IMR-90 (cell line): ENCODE results near the gene ATP4B. TPM values are rescaled to one million over a fixed set of nuclear protein-coding genes. Genes with fewer than 3 reads are reported as not detected.

Experiments
- ATAC-seq: fragments of 200-7000 bp; cut with Tn5 transposase; 2 replicates; pipeline ENCODE4 v1.9.1; 2020; ENCODE audit warnings: low read depth, mild to moderate bottlenecking, moderate library complexity
- BruUV-seq: library from RNA; stranded (reverse); fragments of 400-500 nt; replicated peaks from 2 replicates; lab custom pipeline; 2021; lab: Mats Ljungman, UMichigan
- CTCF ChIA-PET: fragments of 300-600 bp; formaldehyde crosslinking; extraction: SDS; loops from one replicate; lab custom pipeline; 2021; ENCODE audit warnings: antibody characterized with exemption; lab: Yijun Ruan, JAX
- POLR2A ChIA-PET: fragments of 300-600 bp; sonication (Branson Sonifier 250); formaldehyde crosslinking; loops from one replicate; lab custom pipeline; 2022; ENCODE audit warnings: antibody characterized with exemption; ENCODE audit not compliant: unreplicated experiment; lab: Charles Lee
- DNase-seq: peaks from one replicate; pipeline ENCODE4 v3.0.0; 2013
- H2AFZ ChIP-seq: replicated peaks from 2 replicates; pipeline ENCODE3; 2013; ENCODE audit warnings: low read length, mild to moderate bottlenecking; ENCODE audit not compliant: poor library complexity
- H2AK5ac ChIP-seq: 2 replicates; pipeline ENCODE4 v1.6.1; 2013; ENCODE audit warnings: low read depth, low read length, inconsistent platforms
- H2AK9ac ChIP-seq: replicated peaks from 2 replicates; pipeline ENCODE3; 2013; ENCODE audit warnings: mild to moderate bottlenecking, low read depth, low read length, moderate library complexity; ENCODE audit not compliant: poor library complexity
- H2BK120ac ChIP-seq: 2 replicates; pipeline ENCODE4 v1.6.1; 2013; ENCODE audit warnings: low read depth, low read length, inconsistent platforms
- H2BK15ac ChIP-seq: 3 replicates; pipeline ENCODE4 v1.6.1; 2013; ENCODE audit warnings: low read depth, low read length, inconsistent platforms
- H2BK20ac ChIP-seq: 2 replicates; pipeline ENCODE4 v1.6.1; 2013; ENCODE audit warnings: low read depth, mild to moderate bottlenecking, inconsistent platforms, low read length, moderate library complexity
- H2BK5ac ChIP-seq: 2 replicates; pipeline ENCODE4 v1.6.1; 2013; ENCODE audit warnings: mild to moderate bottlenecking, low read depth, low read length, inconsistent platforms; ENCODE audit not compliant: poor library complexity, severe bottlenecking
- H3K14ac ChIP-seq: replicated peaks from 2 replicates; pipeline ENCODE4 v1.6.1; 2013; ENCODE audit warnings: low read depth, low read length, inconsistent platforms
- H3K18ac ChIP-seq: 2 replicates; pipeline ENCODE4 v1.6.1; 2013; ENCODE audit warnings: low read depth, low read length, control low read depth
- H3K23ac ChIP-seq: 2 replicates; pipeline ENCODE4 v1.6.1; 2013; ENCODE audit warnings: low read depth, low read length, inconsistent platforms
- H3K27ac ChIP-seq: 2 replicates; pipeline ENCODE4 v1.5.1; 2013; ENCODE audit warnings: mild to moderate bottlenecking, control low read depth, low read length; ENCODE audit not compliant: insufficient read depth
- H3K27me3 ChIP-seq: 2 replicates; pipeline ENCODE4 v1.6.1; 2013; ENCODE audit warnings: low read length; ENCODE audit not compliant: control insufficient read depth, insufficient read depth
- H3K36me3 ChIP-seq: 2 replicates; pipeline ENCODE4 v1.6.1; 2013; ENCODE audit warnings: low read length, mixed read lengths; ENCODE audit not compliant: control insufficient read depth, insufficient read depth
- H3K4ac ChIP-seq: 2 replicates; pipeline ENCODE4 v1.6.1; 2013; ENCODE audit warnings: low read depth, low read length, inconsistent platforms
- H3K4me1 ChIP-seq: 2 replicates; pipeline ENCODE4 v1.6.1; 2013; ENCODE audit warnings: low read length, mixed read lengths; ENCODE audit not compliant: control insufficient read depth, insufficient read depth
- H3K4me2 ChIP-seq: 2 replicates; pipeline ENCODE4 v1.6.1; 2013; ENCODE audit warnings: low read depth, mild to moderate bottlenecking, control low read depth, low read length, moderate library complexity
- H3K4me3 ChIP-seq: 2 replicates; pipeline ENCODE4 v1.5.1; 2013; ENCODE audit warnings: low read depth, mild to moderate bottlenecking, control low read depth, low read length, moderate library complexity; ENCODE audit not compliant: insufficient read depth
- H3K56ac ChIP-seq: 2 replicates; pipeline ENCODE4 v1.6.1; 2013; ENCODE audit warnings: low read length, inconsistent platforms; ENCODE audit not compliant: insufficient read depth; ENCODE audit errors: extremely low read depth
- H3K79me1 ChIP-seq, 2 experiments: 2 replicates each; pipeline ENCODE4 v1.6.1; 2013; ENCODE audit warnings: low read length in 2 of 2, inconsistent platforms in 1 of 2, low read depth in 1 of 2
- H3K9ac ChIP-seq: 2 replicates; pipeline ENCODE4 v1.6.1; 2013; ENCODE audit warnings: low read depth, low read length, control low read depth
- H3K9me1 ChIP-seq: 2 replicates; pipeline ENCODE4 v1.6.1; 2013; ENCODE audit warnings: low read length, inconsistent platforms; ENCODE audit not compliant: insufficient read depth
- H3K9me3 ChIP-seq: 2 replicates; pipeline ENCODE4 v1.6.1; 2013; ENCODE audit warnings: low read length; ENCODE audit not compliant: control insufficient read depth, insufficient read depth
- H4K20me1 ChIP-seq: 2 replicates; pipeline ENCODE4 v1.6.1; 2013; ENCODE audit warnings: low read length, inconsistent platforms; ENCODE audit not compliant: insufficient read depth
- H4K5ac ChIP-seq: 2 replicates; pipeline ENCODE4 v1.6.1; 2013; ENCODE audit warnings: mild to moderate bottlenecking, low read depth, low read length, control low read depth
- H4K8ac ChIP-seq, 2 experiments: 2 replicates each; pipeline ENCODE4 v1.6.1; 2013; ENCODE audit warnings: low read depth in 2 of 2, low read length in 2 of 2, control low read depth in 1 of 2, inconsistent platforms in 1 of 2
- H4K91ac ChIP-seq: 2 replicates; pipeline ENCODE4 v1.6.1; 2013; ENCODE audit warnings: low read depth, low read length, inconsistent platforms; ENCODE audit not compliant: insufficient read depth
- CEBPB ChIP-seq: IDR thresholded peaks from 2 replicates; pipeline ENCODE4 v1.6.1; 2012; ENCODE audit warnings: low read depth, low read length, improper control_type of control experiment
- MXI1 ChIP-seq: IDR thresholded peaks from 2 replicates; pipeline ENCODE4 v1.6.1; 2012; ENCODE audit warnings: low read depth, mild to moderate bottlenecking, low read length, moderate library complexity, borderline replicate concordance
- RCOR1 ChIP-seq: IDR thresholded peaks from 2 replicates; pipeline ENCODE4 v1.6.1; 2012; ENCODE audit warnings: mild to moderate bottlenecking, low read length, improper control_type of control experiment; ENCODE audit not compliant: insufficient replicate concordance
- RFX5 ChIP-seq: IDR thresholded peaks from 2 replicates; pipeline ENCODE4 v1.8.0; 2012; ENCODE audit warnings: low read depth, mild to moderate bottlenecking, low read length, moderate library complexity
- WGBS, 2 experiments: methylation state at CpG; one replicate each; pipeline versions ENCODE4 v1.1.5 to v1.1.7; 2013; ENCODE audit warnings: missing lambda C conversion rate in 2 of 2; ENCODE audit not compliant: insufficient read length in 1 of 2; ENCODE audit errors: extremely low coverage in 2 of 2; 5-methylcytosine and 5-hydroxymethylcytosine counted together
- dilution Hi-C: fragments of 300-500 bp; cut with HindIII; formaldehyde crosslinking; loops from one replicate; pipeline ENCODE4 v1.14.3; 2018; ENCODE audit warnings: low sequenced_read_pairs; ENCODE audit not compliant: unreplicated experiment
- in situ Hi-C: fragments of 300-500 bp; cut with MboI; formaldehyde crosslinking; loops from 3 replicates; pipeline ENCODE4 v1.14.3; 2019; ENCODE audit warnings: low sequenced_read_pairs, inconsistent platforms, mixed read lengths
- intact Hi-C: fragments of 100-400 bp; cut with micrococcal nuclease; formaldehyde crosslinking; loops from 2 replicates; pipeline ENCODE4 v1.10.0; 2022
- polyA plus RNA-seq, 3 experiments: library from polyadenylated mRNA; depleted of rRNA; stranded (reverse); fragments of >200 nt; gene quantifications; 2 replicates each; pipeline ENCODE4 v1.2.3, GENCODE V29; 2012; ENCODE audit warnings: low replicate concordance in 1 of 3
- total RNA-seq: library from RNA; depleted of rRNA; stranded (reverse); fragments of >200 nt; gene quantifications from 2 replicates; pipeline ENCODE4 v1.2.3, GENCODE V29; 2012
- TF ChIP-seq, protein P1 (sequence below): fragments of 150-350 bp; IDR thresholded peaks from 2 replicates; pipeline ENCODE4 v1.6.1; 2016; ENCODE audit warnings: low read depth, mild to moderate bottlenecking, low read length, moderate library complexity, borderline replicate concordance
- TF ChIP-seq, protein P2 (sequence below): conservative IDR thresholded peaks from 2 replicates; pipeline ENCODE4 v1.5.1; 2012; ENCODE audit warnings: mild to moderate bottlenecking, low read depth, low read length, improper control_type of control experiment
- TF ChIP-seq, protein P3 (sequence below): fragments of 150-350 bp; IDR thresholded peaks from 2 replicates; pipeline ENCODE4 v1.6.1; 2017; ENCODE audit warnings: mild to moderate bottlenecking, antibody characterized with exemption, low read length, low read depth

ATP4B gene
- total and polyA plus RNA-seq, 2 of the 4 experiments (the other 2 are of a cell fraction) = not detected

DNA sequence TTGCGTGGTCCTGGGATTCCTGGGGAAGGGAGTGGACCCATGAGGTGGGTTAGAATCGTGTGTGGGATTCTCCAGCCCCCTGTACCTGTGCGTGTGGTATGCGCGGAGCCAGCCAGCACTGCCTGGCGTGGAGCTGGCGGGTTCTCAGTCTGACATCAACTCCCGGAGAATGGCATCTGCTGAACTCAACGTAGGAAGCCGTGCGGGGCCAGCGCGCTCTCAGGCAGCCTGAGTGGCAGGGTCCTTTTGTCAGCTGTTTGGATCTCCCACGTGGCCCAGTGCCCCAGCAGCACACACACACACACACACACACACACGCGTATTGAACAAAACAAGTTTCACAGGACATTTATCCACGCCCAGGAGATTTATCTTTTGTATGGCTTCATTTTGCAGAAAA, 28.1 kb downstream of the ATP4B start:
- H3K18ac ChIP-seq = no peak overlapping the region
- H3K14ac ChIP-seq = no peak overlapping the region
- no peak overlapping the region for H2BK5ac ChIP-seq
- no peak overlapping the region for H2AK5ac ChIP-seq
- no peak overlapping the region for H2BK20ac ChIP-seq
- CTCF ChIA-PET = no interaction called here
- no peak overlapping the region for H2BK120ac ChIP-seq
- peaks cover 45% of the 10 kb centered on the region for H3K36me3 ChIP-seq
- in situ Hi-C loops = no loop called here
- peaks cover 44% of the 10 kb centered on the region for H4K20me1 ChIP-seq
- H3K9me3 ChIP-seq = no peaks in the 10 kb centered on the region
- peaks cover 31 to 90% of the 10 kb centered on the region in 2 experiments for H3K79me1 ChIP-seq
- no peak overlapping the region for H3K23ac ChIP-seq
- ATAC-seq = no peak
- no peak overlapping the region for H2AK9ac ChIP-seq
- H4K5ac ChIP-seq = no peak overlapping the region
- no peak overlapping the region for H3K56ac ChIP-seq
- no peak overlapping the region for H3K9ac ChIP-seq
- no peak overlapping the region for H2BK15ac ChIP-seq
- no peaks in the 10 kb centered on the region for H3K27me3 ChIP-seq
- 95% methylated on average over 14 of the region's 17 CpGs; no CpG with 5 or more reads in 1 of the 2 experiments for WGBS, 2 experiments
- no peak overlapping the region for H3K27ac ChIP-seq
- dilution Hi-C loops = no loop called here
- H3K4me2 ChIP-seq = no peak overlapping the region
- H3K4me3 ChIP-seq = no peak overlapping the region
- no peak overlapping the region for H2AFZ ChIP-seq
- intact Hi-C loops = no loop called here
- TF ChIP-seq, protein P1, sequence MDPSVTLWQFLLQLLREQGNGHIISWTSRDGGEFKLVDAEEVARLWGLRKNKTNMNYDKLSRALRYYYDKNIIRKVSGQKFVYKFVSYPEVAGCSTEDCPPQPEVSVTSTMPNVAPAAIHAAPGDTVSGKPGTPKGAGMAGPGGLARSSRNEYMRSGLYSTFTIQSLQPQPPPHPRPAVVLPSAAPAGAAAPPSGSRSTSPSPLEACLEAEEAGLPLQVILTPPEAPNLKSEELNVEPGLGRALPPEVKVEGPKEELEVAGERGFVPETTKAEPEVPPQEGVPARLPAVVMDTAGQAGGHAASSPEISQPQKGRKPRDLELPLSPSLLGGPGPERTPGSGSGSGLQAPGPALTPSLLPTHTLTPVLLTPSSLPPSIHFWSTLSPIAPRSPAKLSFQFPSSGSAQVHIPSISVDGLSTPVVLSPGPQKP = no peak
- no peak for TF ChIP-seq CEBPB
- TF ChIP-seq, protein P2, sequence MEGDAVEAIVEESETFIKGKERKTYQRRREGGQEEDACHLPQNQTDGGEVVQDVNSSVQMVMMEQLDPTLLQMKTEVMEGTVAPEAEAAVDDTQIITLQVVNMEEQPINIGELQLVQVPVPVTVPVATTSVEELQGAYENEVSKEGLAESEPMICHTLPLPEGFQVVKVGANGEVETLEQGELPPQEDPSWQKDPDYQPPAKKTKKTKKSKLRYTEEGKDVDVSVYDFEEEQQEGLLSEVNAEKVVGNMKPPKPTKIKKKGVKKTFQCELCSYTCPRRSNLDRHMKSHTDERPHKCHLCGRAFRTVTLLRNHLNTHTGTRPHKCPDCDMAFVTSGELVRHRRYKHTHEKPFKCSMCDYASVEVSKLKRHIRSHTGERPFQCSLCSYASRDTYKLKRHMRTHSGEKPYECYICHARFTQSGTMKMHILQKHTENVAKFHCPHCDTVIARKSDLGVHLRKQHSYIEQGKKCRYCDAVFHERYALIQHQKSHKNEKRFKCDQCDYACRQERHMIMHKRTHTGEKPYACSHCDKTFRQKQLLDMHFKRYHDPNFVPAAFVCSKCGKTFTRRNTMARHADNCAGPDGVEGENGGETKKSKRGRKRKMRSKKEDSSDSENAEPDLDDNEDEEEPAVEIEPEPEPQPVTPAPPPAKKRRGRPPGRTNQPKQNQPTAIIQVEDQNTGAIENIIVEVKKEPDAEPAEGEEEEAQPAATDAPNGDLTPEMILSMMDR = no peak
- no peak for TF ChIP-seq RFX5
- TF ChIP-seq MXI1 = no peak
- TF ChIP-seq, protein P3, sequence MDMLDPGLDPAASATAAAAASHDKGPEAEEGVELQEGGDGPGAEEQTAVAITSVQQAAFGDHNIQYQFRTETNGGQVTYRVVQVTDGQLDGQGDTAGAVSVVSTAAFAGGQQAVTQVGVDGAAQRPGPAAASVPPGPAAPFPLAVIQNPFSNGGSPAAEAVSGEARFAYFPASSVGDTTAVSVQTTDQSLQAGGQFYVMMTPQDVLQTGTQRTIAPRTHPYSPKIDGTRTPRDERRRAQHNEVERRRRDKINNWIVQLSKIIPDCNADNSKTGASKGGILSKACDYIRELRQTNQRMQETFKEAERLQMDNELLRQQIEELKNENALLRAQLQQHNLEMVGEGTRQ = no peak
- TF ChIP-seq RCOR1 = no peak
- H3K4me1 ChIP-seq = peaks cover 13% of the 10 kb centered on the region
- no peak for DNase-seq
- H3K9me1 ChIP-seq = peaks cover 21% of the 10 kb centered on the region
- no peak overlapping the region for H3K4ac ChIP-seq
- POLR2A ChIA-PET = no interaction called here
- H4K91ac ChIP-seq = no peak overlapping the region
- no TSS peak for BruUV-seq
- H4K8ac ChIP-seq = no peak overlapping the region
